ENCODE data around the gene PDCD10.

DNA sequence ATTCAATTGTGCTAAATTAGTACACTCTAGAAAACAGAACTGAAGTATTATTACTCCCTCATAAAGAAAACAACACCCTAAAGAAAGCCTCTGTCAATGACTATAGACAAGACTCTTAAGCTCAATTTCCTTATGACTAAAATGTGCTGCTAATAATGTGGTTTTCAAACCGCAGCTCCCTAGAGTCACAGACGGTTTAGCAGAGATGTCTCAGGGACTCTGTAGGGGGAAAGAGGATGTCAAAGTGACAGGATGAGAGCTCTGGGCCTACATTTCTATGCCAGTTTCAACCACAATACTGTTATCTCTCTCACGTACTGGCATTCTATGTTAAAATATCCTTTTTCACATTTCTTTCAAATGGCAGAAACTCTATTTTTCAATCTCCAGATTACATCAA is 43.3 kb downstream of the PDCD10 start:
- TF ChIP-seq TAF1 (IDR thresholded peaks at IDR 0.05; ENCODE audit: borderline replicate concordance, low read depth, low read length), result no peak
- TF ChIP-seq, protein P1, sequence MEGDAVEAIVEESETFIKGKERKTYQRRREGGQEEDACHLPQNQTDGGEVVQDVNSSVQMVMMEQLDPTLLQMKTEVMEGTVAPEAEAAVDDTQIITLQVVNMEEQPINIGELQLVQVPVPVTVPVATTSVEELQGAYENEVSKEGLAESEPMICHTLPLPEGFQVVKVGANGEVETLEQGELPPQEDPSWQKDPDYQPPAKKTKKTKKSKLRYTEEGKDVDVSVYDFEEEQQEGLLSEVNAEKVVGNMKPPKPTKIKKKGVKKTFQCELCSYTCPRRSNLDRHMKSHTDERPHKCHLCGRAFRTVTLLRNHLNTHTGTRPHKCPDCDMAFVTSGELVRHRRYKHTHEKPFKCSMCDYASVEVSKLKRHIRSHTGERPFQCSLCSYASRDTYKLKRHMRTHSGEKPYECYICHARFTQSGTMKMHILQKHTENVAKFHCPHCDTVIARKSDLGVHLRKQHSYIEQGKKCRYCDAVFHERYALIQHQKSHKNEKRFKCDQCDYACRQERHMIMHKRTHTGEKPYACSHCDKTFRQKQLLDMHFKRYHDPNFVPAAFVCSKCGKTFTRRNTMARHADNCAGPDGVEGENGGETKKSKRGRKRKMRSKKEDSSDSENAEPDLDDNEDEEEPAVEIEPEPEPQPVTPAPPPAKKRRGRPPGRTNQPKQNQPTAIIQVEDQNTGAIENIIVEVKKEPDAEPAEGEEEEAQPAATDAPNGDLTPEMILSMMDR (IDR thresholded peaks at IDR 0.05), result no peak
- TF ChIP-seq MAX (IDR thresholded peaks at IDR 0.05; ENCODE audit: low read depth), result no peak
- TF ChIP-seq, protein P2, sequence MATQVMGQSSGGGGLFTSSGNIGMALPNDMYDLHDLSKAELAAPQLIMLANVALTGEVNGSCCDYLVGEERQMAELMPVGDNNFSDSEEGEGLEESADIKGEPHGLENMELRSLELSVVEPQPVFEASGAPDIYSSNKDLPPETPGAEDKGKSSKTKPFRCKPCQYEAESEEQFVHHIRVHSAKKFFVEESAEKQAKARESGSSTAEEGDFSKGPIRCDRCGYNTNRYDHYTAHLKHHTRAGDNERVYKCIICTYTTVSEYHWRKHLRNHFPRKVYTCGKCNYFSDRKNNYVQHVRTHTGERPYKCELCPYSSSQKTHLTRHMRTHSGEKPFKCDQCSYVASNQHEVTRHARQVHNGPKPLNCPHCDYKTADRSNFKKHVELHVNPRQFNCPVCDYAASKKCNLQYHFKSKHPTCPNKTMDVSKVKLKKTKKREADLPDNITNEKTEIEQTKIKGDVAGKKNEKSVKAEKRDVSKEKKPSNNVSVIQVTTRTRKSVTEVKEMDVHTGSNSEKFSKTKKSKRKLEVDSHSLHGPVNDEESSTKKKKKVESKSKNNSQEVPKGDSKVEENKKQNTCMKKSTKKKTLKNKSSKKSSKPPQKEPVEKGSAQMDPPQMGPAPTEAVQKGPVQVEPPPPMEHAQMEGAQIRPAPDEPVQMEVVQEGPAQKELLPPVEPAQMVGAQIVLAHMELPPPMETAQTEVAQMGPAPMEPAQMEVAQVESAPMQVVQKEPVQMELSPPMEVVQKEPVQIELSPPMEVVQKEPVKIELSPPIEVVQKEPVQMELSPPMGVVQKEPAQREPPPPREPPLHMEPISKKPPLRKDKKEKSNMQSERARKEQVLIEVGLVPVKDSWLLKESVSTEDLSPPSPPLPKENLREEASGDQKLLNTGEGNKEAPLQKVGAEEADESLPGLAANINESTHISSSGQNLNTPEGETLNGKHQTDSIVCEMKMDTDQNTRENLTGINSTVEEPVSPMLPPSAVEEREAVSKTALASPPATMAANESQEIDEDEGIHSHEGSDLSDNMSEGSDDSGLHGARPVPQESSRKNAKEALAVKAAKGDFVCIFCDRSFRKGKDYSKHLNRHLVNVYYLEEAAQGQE (IDR thresholded peaks at IDR 0.05; ENCODE audit: low read depth, low read length), result no peak
- no peak for TF ChIP-seq NRF1 (IDR thresholded peaks at IDR 0.05; ENCODE audit: low read depth, low read length)
- TF ChIP-seq RAD21 (IDR thresholded peaks at IDR 0.05; ENCODE audit: low read length), result no peak
- no peak for TF ChIP-seq TCF12 (IDR thresholded peaks at IDR 0.05)
